Activated T-cell treated with anti-CD3 and anti-CD28 coated beads, Interleukin-2, amount 50 U/mL, for 24 hours (primary cell): ENCODE data around the gene ACP4.
"Not testable (repeated sequence)": the region's sequence is repeated elsewhere in the genome, so short reads cannot be mapped to it uniquely, and the experiment has no call there.

Experiments used
- DNase-seq: peaks from one replicate; pipeline ENCODE4 v3.0.0-alpha.2; 2020
- H3K27ac Mint-ChIP-seq: 2 replicates; pipeline ENCODE4 v1.8.0; 2020; ENCODE audit warnings: mild to moderate bottlenecking, mixed read lengths
- H3K27me3 Mint-ChIP-seq: 2 replicates; pipeline ENCODE4 v1.8.0; 2020; ENCODE audit warnings: mixed read lengths
- H3K36me3 Mint-ChIP-seq: 2 replicates; pipeline ENCODE4 v1.8.0; 2020; ENCODE audit warnings: low read depth, mixed read lengths
- H3K4me1 Mint-ChIP-seq: 2 replicates; pipeline ENCODE4 v1.8.0; 2020; ENCODE audit warnings: low read depth, mixed read lengths
- H3K4me3 Mint-ChIP-seq: 2 replicates; pipeline ENCODE4 v1.8.0; 2020; ENCODE audit warnings: mild to moderate bottlenecking, moderate library complexity, mixed read lengths
- H3K9me3 Mint-ChIP-seq: 2 replicates; pipeline ENCODE4 v1.8.0; 2020; ENCODE audit warnings: mixed read lengths

The ACP4 gene

GRCh38 chr19:50767263-50767662 is 23.0 kb upstream of the ACP4 start:
- H3K36me3 Mint-ChIP-seq, H3K9me3 Mint-ChIP-seq, H3K4me1 Mint-ChIP-seq, H3K4me3 Mint-ChIP-seq, H3K27ac Mint-ChIP-seq, DNase-seq: not testable (repeated sequence)
- H3K27me3 Mint-ChIP-seq, result peaks cover 32% of the 10 kb centered on the region

- no peak for DNase-seq
- Mint-ChIP-seq H3K27ac (no peak overlapping the region), H3K4me3 (no peak overlapping the region), H3K4me1 (no peaks in the 10 kb centered on the region), H3K9me3 (no peaks in the 10 kb centered on the region), H3K27me3 (peaks cover 36% of the 10 kb centered on the region), H3K36me3 (no peaks in the 10 kb centered on the region)
Measured at GRCh38 chr19:50768277-50768676, 21.9 kb upstream of the ACP4 start.

DNA sequence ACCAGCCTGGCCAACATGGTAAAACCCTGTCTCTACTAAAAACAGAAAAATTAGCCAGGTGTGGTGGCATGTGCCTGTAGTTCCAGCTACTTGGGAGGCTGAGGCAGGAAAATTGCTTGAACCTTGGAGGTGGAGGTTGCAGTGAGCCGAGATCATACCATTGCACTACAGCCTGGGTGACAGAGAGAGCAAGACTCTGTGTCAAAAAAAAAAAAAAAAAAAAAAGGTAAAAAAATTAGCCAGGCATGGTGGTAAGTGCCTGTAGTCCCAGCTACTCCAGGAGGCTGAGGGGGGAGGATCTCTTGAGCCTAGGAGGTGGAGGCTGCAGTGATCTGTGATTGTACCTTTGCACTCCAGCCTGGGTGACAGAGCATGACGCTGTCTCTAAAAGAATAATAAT is 20.1 kb upstream of the ACP4 start, which contains the start of gene GPR32:
Gene GPR32, plus strand, starts transcription at position 301 of the 400 bp plus-strand sequence. CDS start 137 bp downstream, outside the sequence.
- peaks cover 42% of the 10 kb centered on the region for H3K27me3 Mint-ChIP-seq
- not testable (repeated sequence) for H3K4me1 Mint-ChIP-seq, H3K4me3 Mint-ChIP-seq, H3K27ac Mint-ChIP-seq, DNase-seq, H3K9me3 Mint-ChIP-seq, H3K36me3 Mint-ChIP-seq

- Mint-ChIP-seq H3K27ac (no peak overlapping the region), H3K27me3 (peaks cover 46% of the 10 kb centered on the region), H3K9me3 (no peaks in the 10 kb centered on the region), H3K4me1 (no peaks in the 10 kb centered on the region), H3K36me3 (no peaks in the 10 kb centered on the region), H3K4me3 (no peak overlapping the region)
- DNase-seq, result no peak
Measured at GRCh38 chr19:50770888-50771287, 19.3 kb upstream of the ACP4 start.

- no peak overlapping the region for H3K27ac Mint-ChIP-seq
- H3K4me1 Mint-ChIP-seq, result no peaks in the 10 kb centered on the region
- H3K9me3 Mint-ChIP-seq, result no peaks in the 10 kb centered on the region
- peaks cover 50% of the 10 kb centered on the region for H3K27me3 Mint-ChIP-seq
- no peaks in the 10 kb centered on the region for H3K36me3 Mint-ChIP-seq
- no peak overlapping the region for H3K4me3 Mint-ChIP-seq
- DNase-seq, result no peak
Measured at GRCh38 chr19:50772476-50772875, 17.7 kb upstream of the ACP4 start.

- not testable (repeated sequence) for H3K36me3 Mint-ChIP-seq, H3K9me3 Mint-ChIP-seq, H3K4me1 Mint-ChIP-seq, DNase-seq, H3K27ac Mint-ChIP-seq, H3K4me3 Mint-ChIP-seq
- H3K27me3 Mint-ChIP-seq, result peaks cover 55% of the 10 kb centered on the region
Measured at GRCh38 chr19:50772912-50773311, 17.3 kb upstream of the ACP4 start.

- H3K27me3 Mint-ChIP-seq, result peaks cover 56% of the 10 kb centered on the region
- H3K9me3 Mint-ChIP-seq, H3K36me3 Mint-ChIP-seq, DNase-seq, H3K4me3 Mint-ChIP-seq, H3K4me1 Mint-ChIP-seq, H3K27ac Mint-ChIP-seq: not testable (repeated sequence)
Measured at GRCh38 chr19:50773454-50773853, 16.8 kb upstream of the ACP4 start.

DNA sequence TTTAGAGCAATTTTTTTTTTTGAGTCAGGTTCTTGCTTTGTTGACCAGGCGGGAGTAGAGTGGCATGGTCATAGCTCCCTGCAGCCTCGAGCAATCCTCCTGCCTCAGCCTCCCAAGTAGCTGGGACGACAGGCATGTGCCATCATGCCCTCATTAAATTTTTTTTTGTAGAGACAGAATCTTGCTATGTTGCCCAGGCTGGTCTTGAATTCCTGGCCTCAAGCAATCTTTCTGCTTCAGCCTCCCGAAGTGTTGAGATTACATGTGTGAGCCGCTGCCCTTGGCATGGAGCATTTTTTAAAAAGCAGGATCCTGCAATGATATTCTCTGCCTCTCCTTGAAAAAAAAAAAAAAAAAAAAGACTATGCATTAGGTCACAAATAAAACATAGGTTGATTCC is 14.1 kb upstream of the ACP4 start:
- H3K27ac Mint-ChIP-seq, result no peak overlapping the region
- DNase-seq, result no peak
- H3K4me1 Mint-ChIP-seq, result peaks cover 6% of the 10 kb centered on the region
- H3K27me3 Mint-ChIP-seq, result peaks cover 78% of the 10 kb centered on the region
- H3K36me3 Mint-ChIP-seq, result no peaks in the 10 kb centered on the region
- H3K4me3 Mint-ChIP-seq, result no peak overlapping the region
- no peaks in the 10 kb centered on the region for H3K9me3 Mint-ChIP-seq

DNA sequence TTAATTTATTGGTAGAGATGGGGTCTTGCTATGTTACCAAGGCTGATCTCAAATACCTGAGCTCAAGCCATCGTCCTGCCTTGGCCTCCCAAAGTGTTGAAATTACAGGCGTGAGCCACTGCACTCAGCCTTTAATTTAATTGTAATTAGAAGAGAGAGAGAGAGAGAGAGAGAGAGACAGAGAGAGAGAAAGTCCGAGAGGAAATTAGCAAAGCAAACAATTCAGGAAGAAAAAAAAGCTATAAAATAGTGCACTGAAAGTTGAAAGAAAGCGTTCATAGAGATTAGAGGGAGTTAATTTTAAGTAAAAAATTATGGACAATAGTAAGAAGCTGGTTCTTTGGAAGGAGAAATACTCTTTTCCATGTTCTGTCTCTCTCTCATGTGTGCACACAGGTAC is 13.0 kb upstream of the ACP4 start:
- H3K9me3 Mint-ChIP-seq, result no peaks in the 10 kb centered on the region
- peaks cover 6% of the 10 kb centered on the region for H3K4me1 Mint-ChIP-seq
- H3K4me3 Mint-ChIP-seq, result no peak overlapping the region
- no peak overlapping the region for H3K27ac Mint-ChIP-seq
- H3K36me3 Mint-ChIP-seq, result no peaks in the 10 kb centered on the region
- no peak for DNase-seq
- H3K27me3 Mint-ChIP-seq, result peaks cover 88% of the 10 kb centered on the region

GRCh38 chr19:50777830-50778303 is 12.3 kb upstream of the ACP4 start:
- H3K27me3 Mint-ChIP-seq, result peaks cover 90% of the 10 kb centered on the region
- no peak overlapping the region for H3K27ac Mint-ChIP-seq
- no peaks in the 10 kb centered on the region for H3K36me3 Mint-ChIP-seq
- H3K4me1 Mint-ChIP-seq, result peaks cover 6% of the 10 kb centered on the region
- no peak overlapping the region for H3K4me3 Mint-ChIP-seq
- no peak for DNase-seq
- H3K9me3 Mint-ChIP-seq, result no peaks in the 10 kb centered on the region

GRCh38 chr19:50778906-50779430 is 11.2 kb upstream of the ACP4 start:
- peaks cover 87% of the 10 kb centered on the region for H3K27me3 Mint-ChIP-seq
- no peak overlapping the region for H3K4me3 Mint-ChIP-seq

DNA sequence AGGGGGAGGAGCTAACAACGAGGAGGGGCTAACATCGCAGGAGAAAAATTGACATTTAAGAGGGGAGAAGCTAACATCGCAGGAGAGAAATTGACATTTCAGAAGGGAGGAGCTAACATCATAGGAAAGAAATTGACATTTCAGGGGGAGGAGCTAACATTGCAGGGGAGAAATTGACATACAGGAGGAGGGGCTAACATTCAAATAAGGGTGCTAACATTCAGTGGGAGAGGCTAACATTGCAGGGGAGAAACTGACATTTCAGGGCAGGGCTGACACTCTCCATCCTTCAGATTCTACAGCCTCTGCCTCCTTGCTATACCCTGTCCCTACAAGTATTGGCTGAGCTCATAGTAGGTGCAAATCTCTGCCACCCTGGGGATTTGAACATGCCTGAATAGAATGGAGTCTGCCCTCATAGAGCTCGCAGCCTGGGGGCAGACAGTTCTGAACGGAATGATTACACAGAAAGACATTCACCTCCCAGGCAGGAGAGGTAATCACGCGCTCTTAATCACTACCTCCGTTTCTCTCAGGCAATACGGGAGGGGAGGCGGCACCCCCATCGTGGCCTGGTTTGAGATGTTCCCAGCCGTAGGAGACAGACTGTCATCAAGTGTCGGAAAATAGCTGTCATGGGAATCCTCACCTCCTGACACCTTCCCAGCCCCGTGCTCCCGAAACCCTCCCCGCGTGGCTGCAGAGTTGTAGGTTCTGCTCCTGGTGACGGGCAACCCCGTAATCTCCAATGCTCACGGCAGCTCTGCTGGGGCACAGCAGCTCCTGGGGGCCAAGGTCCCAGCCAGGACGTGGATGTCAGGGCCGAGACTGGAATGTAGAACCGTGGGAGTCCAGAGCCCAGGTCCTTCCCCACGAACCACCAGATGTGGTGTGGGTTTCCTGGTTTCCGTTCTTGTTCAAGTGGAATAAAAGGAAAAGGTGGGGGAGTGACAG is 10.4 kb upstream of the ACP4 start:
- Mint-ChIP-seq H3K36me3 (no peaks in the 10 kb centered on the region), H3K4me1 (peaks cover 8% of the 10 kb centered on the region), H3K27me3 (peaks cover 82% of the 10 kb centered on the region), H3K27ac (no peak overlapping the region), H3K9me3 (no peaks in the 10 kb centered on the region), H3K4me3 (no peak overlapping the region)
- DNase-seq, result no peak

More at GRCh38 chr19:50778906-50779430, 11.2 kb upstream of the ACP4 start:
- DNase-seq, result no peak
- Mint-ChIP-seq H3K36me3 (no peaks in the 10 kb centered on the region), H3K4me1 (peaks cover 8% of the 10 kb centered on the region), H3K27ac (no peak overlapping the region), H3K9me3 (no peaks in the 10 kb centered on the region)

DNA sequence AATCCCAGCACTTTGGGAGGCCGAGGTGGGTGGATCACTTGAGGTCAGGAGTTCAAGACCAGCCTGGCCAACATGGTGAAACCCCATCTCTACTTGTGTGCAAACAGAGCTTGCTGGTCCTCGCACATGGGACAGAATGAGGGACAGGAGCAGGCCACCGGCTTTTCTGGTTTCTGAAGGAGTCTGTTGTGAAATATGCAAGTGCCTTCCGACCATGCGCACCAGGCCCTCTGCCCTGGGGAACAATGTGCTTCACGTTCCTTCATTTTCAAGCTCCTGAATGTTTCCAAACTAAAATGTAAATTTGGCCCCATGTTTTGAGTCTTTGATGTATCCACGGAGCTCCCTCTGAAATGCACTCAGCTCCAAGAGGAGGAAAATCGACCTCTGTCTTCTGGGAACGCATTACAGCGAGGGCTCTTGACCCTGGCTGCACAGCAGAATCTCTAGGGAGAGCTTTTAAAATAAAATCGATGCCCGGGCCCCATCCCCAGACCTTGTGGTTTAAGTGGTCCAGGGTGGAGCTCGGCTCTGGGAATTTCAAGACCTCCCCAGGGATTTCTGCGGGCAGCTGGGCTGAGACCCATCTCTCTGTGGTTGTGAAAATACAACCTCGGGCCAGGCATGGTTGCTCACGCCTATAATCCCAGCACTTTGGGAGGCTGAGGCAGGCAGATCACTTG is 9.3 kb upstream of the ACP4 start:
- no peak for DNase-seq
- Mint-ChIP-seq H3K9me3 (no peaks in the 10 kb centered on the region), H3K4me1 (peaks cover 8% of the 10 kb centered on the region), H3K36me3 (no peaks in the 10 kb centered on the region), H3K4me3 (no peak overlapping the region), H3K27ac (no peak overlapping the region), H3K27me3 (peaks cover 72% of the 10 kb centered on the region)

- H3K4me3 Mint-ChIP-seq, H3K9me3 Mint-ChIP-seq, DNase-seq, H3K4me1 Mint-ChIP-seq, H3K36me3 Mint-ChIP-seq: not testable (repeated sequence)
- H3K27ac Mint-ChIP-seq, result peak overlapping the region; percentile 50
- peaks cover 44% of the 10 kb centered on the region for H3K27me3 Mint-ChIP-seq
Measured at GRCh38 chr19:50783848-50784152, 6.4 kb upstream of the ACP4 start.

- H3K9me3 Mint-ChIP-seq, result no peaks in the 10 kb centered on the region
- peaks cover 2% of the 10 kb centered on the region for H3K4me1 Mint-ChIP-seq
- no peak overlapping the region for H3K4me3 Mint-ChIP-seq
- DNase-seq, result no peak
- H3K27ac Mint-ChIP-seq, result peak overlapping the region; percentile 61
- H3K27me3 Mint-ChIP-seq, result peaks cover 35% of the 10 kb centered on the region
- no peaks in the 10 kb centered on the region for H3K36me3 Mint-ChIP-seq
Measured at GRCh38 chr19:50784710-50785109, 5.5 kb upstream of the ACP4 start.
